NCI-H2227 (cell line): Measurements from ENCODE around the gene UBE2J1.
A peak's percentile ranks its signal among the peaks of the same experiment; 100 is the strongest.
"Not testable (repeated sequence)": the region's sequence is repeated elsewhere in the genome, so short reads cannot be mapped to it uniquely, and the experiment has no call there.

Experiments used
- DNase-seq: peaks from one replicate; lab custom pipeline; 2025; ENCODE audit not compliant: unreplicated experiment; lab: John Stamatoyannopoulos, UW

UBE2J1 gene

GRCh38 chr6:89321131-89321970 lies 31.2 kb downstream of the UBE2J1 start:
- no peak for DNase-seq

- no peak for DNase-seq
These were observed 32.4 kb downstream of the UBE2J1 start for GRCh38 chr6:89320012-89320559.

DNA sequence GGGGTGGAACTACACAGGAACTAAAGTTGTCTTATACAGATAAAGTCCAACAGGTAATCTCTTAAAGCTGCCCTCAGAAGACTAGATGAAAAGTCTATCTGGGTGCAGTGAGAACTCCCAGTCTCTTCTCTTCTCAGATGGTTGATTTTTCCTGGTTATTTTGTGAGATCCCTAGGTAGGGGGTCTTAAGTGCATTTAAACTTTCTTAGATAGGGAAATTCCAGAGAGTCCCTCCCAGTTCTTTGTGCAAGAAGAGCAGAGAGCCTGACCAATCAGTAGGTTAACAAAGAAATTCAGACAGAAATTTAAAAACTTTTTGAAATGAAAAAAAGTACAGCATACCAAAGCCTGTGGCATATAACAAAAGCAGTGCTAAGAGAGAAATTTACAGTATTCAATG lies 35.5 kb downstream of the UBE2J1 start:
- no peak for DNase-seq

DNA sequence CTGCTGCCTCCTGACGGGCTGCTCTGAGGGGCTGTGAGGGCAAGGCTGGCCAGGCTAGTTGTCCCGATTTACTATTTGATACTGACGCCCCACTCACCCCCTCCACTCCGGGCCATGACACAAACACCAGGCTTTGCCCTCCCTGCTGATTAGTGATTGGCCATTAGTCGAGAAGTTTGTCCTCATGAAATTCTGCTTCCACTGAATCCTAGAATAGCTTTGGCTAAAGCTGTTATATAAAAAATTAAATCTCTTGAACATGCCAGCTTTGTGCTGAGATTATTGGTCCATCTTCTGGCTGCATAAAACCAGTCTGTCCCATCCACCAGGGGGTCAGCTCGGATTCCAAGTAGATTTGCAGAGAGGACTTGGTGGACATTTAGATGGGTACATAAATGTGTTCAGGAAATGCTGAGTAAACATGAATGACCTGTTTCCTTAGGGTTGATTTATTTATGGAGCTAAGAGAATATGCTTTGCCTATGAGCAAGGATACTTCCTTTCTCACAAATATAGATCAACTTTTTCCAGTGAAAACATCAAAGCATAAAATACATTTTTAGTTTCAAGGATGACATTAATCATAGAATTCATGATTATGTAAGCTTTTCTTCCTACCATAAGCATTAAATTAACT lies 37.2 kb downstream of the UBE2J1 start, which contains the start of gene GABRR2:
GABRR2 (minus strand) TSS at position 51 of the 637 bp plus-strand sequence. CDS start 134 bp downstream, outside the sequence.
- DNase-seq = no peak

DNA sequence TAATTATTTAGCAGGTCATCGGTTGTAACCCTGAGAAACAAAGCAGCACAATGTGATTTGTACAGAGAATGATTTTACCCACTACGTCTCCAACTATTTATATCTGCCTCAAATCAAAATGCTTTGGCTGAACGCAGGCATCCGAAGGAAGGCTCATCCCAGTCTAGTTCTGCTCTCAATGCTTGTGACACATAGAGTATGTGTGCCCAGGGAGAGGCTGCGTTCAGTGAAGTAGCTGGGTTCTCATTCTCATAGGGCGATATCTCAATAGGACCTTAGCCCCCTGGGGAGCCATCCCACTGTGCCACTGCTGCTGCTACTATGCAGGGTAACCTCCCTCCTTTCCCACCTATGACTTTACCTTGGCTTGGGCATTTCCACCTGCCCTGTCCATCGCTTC lies 37.8 kb downstream of the UBE2J1 start:
- no peak for DNase-seq

GRCh38 chr6:89313006-89313405 lies 39.5 kb downstream of the UBE2J1 start:
- no peak for DNase-seq

- DNase-seq = peak; percentile 33
These were observed 40.5 kb downstream of the UBE2J1 start for GRCh38 chr6:89311853-89312531.

DNA sequence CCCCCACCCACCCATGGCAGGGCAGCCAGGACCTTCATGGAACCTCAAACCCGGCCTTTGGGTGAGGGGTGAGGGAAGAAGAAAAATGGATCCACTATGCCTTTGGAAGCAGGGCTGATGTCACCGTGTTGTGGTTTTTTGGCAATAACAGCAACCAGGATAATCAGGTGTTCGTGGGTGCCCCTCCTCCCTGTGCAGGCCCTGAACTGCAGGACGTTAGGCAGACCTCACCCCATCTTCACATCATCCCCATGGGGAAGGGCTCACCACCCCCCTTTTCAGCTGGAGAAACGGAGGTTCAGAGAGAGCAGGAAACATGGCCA lies 41.0 kb downstream of the UBE2J1 start:
- DNase-seq = no peak

- no peak for DNase-seq
These were observed 41.6 kb downstream of the UBE2J1 start for GRCh38 chr6:89310929-89311328.

DNA sequence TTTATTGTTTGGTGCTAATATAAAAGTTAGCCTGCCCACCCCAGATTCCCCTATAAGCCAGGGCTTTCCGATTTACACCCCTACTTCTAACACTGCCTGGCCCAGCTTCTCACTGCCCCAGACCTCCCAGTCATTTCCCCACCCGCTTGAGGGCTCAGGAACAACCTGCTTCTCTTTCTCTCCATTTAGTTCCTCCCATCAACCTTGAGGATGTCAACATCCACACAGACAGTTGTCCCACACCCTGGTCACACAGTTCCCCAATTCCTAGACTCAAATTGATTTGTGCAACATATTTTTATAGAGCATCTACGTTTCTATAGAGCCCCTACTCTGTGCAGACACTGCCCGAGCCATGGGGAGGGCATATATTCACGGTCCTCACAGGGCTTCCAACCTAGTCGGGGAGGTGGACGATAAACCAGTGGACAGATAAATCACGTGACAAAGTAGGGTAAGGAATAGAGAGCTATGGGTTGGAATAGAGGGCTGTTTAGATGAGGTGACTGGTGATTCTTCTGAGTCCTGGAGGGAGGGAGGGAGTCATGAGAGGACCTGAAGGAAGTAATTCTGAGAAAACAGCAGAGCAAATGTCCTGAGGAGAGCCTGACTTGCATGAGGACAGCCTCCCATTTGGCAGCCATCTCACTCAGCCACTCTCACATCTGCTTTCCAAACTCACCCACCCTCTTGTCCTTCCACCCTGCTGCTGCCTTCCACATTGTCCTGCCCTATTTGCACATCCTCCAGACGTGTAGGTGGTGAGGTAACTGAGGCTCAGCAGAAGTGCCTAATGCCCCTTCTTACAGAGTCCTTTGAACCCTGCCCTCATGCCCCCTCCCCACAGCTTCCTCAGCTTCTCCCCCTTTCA lies 43.8 kb downstream of the UBE2J1 start:
- DNase-seq = no peak

DNA sequence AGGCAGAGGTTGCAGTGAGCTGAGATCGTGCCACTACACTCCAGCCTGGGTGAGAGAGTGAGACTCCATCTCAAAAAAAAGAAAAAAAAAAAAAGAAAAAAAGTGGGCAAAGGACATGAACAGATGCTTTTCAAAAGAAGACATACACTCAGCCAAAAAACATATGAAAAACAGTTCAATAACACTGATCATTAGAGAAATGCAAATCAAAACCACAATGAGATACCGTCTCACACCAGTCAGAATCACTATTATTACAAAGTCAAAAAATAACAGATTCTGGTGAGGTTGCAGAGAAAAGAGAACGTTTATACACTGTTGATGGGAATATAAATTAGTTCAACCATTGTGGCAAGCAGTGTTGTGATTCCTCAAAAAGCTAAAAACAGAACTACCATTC lies 48.0 kb downstream of the UBE2J1 start:
- DNase-seq = not testable (repeated sequence)

DNA sequence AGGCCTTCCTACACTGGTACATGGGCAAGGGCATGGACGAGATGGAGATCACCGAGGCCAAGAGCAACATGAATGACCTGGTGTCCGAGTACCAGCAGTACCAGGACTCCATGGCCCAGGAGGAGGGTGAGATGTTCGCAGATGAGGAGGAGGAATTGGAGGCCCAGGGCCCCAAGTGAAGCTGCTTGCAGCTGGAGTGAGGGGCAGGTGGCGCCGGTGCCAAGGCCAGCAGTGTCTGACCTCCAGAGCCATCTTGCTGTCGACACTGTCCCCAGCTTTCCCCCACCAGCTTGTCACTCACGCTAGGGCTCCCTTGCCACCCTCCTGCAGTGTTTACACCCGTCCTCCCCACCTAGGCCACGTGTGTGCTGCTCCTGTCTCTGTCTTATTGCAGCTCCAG lies 49.6 kb downstream of the UBE2J1 start:
- DNase-seq = no peak

GRCh38 chr6:89302195-89302770 lies 50.2 kb downstream of the UBE2J1 start:
- DNase-seq = no peak

DNA sequence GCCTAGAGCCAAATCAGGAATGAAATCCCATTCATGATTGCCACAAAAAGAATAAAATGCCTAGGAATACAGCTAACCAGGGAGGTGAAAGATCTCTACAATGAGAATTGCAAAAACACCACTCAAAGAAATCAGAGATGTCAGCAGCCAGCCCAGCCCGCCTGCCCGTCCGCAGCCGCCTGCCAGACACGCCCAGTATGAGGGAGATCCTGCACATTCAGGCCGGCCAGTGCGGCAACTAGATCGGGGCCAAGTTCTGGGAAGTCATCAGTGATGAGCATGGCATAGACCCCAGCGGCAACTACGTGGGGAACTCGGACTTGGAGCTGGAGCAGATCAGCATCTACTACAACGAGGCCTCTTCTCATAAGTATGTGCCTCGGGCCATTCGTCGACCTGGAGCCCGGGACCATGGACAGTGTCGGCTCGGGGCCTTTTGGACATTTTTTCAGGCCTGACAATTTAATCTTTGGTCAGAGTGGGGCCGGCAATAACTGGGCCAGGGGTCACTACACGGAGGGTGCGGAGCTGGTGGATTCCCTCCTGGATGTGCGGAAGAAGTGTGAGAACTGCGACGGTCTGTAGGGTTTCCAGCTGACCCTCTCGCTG lies 50.8 kb downstream of the UBE2J1 start:
- no peak for DNase-seq

GRCh38 chr6:89299466-89299850 lies 53.1 kb downstream of the UBE2J1 start:
- no peak for DNase-seq

DNA sequence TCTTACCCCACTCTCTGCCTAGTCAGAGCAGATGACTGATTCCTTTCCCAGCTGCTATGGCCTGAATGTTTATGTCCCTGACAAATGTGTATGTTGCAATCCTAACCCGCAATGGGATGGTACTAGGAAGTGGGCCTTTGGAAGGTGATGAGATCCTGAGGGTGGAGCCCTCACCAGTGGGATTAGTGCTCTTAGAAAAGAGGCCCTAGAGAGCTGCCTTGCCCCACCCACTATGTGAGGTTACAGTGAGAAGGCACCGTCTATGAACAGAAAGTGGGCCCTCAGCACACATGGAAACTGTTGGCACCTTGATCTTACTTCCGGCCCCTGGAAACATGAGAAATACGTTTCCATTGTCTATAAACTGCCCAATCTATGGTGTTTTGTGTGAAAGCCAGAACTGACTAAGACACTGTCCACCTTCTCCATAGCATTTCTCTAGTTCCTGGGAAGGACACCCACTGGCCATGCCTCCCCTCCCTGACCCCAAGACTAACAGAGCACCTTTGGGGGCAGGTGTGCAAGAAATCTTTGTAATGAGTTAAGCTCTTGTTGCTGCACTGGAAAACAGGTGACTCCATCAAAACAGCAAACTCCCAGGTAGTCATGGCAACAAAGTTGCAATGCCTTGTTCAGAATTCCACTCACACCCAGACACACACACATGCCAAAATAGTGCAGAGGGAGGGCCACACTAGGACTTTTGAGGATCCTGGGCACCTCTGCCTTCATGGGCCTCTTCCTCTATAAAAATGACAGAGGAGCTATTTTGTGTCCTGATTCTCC lies 53.6 kb downstream of the UBE2J1 start:
- no peak for DNase-seq

DNA sequence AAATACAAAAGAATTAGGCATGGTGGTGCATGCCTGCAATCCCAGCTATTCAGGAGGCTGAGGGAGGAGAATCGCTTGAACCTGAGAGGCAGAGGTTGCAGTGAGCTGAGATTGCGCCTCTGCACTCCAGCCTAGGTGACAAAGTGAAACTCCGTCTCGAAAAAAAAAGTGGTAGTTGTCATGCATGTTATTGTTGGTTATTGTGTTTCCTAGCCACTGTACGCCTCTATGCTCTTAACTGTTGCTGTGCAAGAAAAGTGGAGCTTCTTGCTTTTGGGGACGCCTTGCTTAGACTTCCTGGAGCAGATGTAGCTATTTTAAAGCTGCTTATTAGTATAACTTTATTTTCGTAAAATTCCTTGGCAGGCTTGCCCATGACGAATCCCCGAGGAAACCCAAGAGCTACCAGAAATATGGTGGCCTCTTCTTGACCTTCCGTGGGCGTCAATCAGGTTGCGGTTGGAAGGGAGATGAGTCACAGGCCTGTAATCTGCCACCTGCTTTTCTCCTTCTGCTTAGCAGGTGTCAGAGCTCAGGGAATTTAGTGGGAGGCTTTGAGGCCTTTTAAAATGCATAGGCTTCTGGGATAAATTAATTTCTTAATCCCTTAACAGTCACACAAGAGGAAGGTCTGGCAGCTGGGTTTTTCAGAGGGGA lies 54.7 kb downstream of the UBE2J1 start:
- peak; percentile 29 for DNase-seq

DNA sequence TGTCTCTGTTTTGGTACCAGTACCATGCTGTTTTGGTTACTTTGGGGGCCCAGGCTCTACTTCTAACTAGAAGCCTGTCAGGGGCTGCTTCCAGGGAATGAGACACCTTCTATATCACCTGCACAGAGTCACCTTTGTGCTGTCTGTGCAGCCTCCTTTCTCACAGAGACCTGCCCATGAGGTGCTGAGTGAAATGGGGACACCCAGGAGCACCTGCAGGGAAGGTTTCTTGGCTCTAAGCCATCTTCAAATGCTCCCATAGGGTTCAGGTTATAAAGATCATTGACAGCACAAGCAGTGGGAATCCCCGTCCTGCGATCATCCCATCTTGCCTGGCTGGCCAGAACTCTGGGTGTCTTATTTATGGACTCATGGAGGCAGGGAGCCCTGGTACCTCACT lies 56.5 kb downstream of the UBE2J1 start:
- DNase-seq = no peak

- DNase-seq = not testable (repeated sequence)
These were observed 57.4 kb downstream of the UBE2J1 start for GRCh38 chr6:89295116-89295515.
